ENCODE results near the gene ERO1A. TPM values are rescaled to one million over a fixed set of nuclear protein-coding genes. Genes with fewer than 3 reads are reported as not detected.

The ERO1A gene
- total RNA-seq, 1 experiment from 2014 or later: 118 TPM

DNA sequence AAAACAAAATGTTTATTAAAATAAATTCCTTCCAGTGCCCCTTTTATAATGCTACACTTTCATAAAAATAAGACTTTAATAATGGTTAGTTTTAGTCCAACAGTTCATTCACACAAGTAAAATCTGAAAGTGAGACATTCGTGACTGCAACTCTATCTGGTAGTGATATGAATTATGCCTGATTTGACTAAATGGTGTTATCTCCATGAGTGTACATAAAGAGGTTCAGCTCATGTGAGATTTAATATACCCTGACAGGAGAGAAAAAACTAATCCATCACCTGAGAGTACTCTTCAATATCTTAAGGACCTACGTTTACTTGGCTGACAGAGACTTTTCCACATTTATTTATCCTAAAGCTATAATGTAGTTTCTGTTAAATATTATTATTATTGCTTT, 34.0 kb downstream of the ERO1A start:
- H2AFZ ChIP-seq (ENCODE audit: low read depth, low read length, poor library complexity, severe bottlenecking): no peak overlapping the region
- H3K9me3 ChIP-seq (ENCODE audit: control insufficient read depth in 1 of 2, insufficient read depth in 1 of 2, low read depth in 1 of 2, low read length in 2 of 2): no peaks in the 10 kb centered on the region
- H3K36me3 ChIP-seq (ENCODE audit: control insufficient read depth in 1 of 2, insufficient read depth in 2 of 2, low read length in 2 of 2): peaks cover 11 to 17% of the 10 kb centered on the region in 2 experiments
- ChIA-PET RAD21 (ENCODE audit: low non-redundant PET in 1 of 2, low total read pairs in 2 of 2, uncharacterized antibody in 2 of 2, unreplicated experiment in 2 of 2) (no interaction called here), CTCF (no interaction called here), POLR2A (no interaction called here)
- H3K9ac ChIP-seq (ENCODE audit: low read length): no peak overlapping the region
- H3K4me2 ChIP-seq (ENCODE audit: low read length): no peak overlapping the region
- intact Hi-C loops (cut with micrococcal nuclease): no loop called here
- ATAC-seq: no peak
- H3K27ac ChIP-seq (ENCODE audit: low read depth, low read length): no peak overlapping the region
- H3K27me3 ChIP-seq (ENCODE audit: insufficient read depth, low read length): no peaks in the 10 kb centered on the region
- no peak for DNase-seq (ENCODE audit: low read depth, low spot score)
- BruUV-seq (replicated peaks): no TSS peak
- no peak overlapping the region for H3K4me3 ChIP-seq (replicated peaks in 1 of 2; ENCODE audit: low read depth in 1 of 2, low read length in 2 of 2)
- peaks cover 8% of the 10 kb centered on the region for H3K79me2 ChIP-seq (ENCODE audit: insufficient read depth, low read length)
- no peak for TF ChIP-seq SP1 (IDR thresholded peaks at IDR 0.05; ENCODE audit: low read depth)
- TF ChIP-seq CBX3 (IDR thresholded peaks at IDR 0.05; ENCODE audit: low read depth): no peak
- TF ChIP-seq, protein P1, sequence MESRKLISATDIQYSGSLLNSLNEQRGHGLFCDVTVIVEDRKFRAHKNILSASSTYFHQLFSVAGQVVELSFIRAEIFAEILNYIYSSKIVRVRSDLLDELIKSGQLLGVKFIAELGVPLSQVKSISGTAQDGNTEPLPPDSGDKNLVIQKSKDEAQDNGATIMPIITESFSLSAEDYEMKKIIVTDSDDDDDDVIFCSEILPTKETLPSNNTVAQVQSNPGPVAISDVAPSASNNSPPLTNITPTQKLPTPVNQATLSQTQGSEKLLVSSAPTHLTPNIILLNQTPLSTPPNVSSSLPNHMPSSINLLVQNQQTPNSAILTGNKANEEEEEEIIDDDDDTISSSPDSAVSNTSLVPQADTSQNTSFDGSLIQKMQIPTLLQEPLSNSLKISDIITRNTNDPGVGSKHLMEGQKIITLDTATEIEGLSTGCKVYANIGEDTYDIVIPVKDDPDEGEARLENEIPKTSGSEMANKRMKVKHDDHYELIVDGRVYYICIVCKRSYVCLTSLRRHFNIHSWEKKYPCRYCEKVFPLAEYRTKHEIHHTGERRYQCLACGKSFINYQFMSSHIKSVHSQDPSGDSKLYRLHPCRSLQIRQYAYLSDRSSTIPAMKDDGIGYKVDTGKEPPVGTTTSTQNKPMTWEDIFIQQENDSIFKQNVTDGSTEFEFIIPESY (IDR thresholded peaks at IDR 0.05; ENCODE audit: extremely low read depth, insufficient replicate concordance, low read length): no peak
- no peak for TF ChIP-seq ZFX (IDR thresholded peaks at IDR 0.05)
- TF ChIP-seq POLR2A (IDR thresholded peaks at IDR 0.05; ENCODE audit: borderline replicate concordance, extremely low read depth, insufficient read depth, insufficient read length): no peak
- no peak for TF ChIP-seq RAD21 (IDR thresholded peaks at IDR 0.05; ENCODE audit: low read depth)
- TF ChIP-seq, protein P2, sequence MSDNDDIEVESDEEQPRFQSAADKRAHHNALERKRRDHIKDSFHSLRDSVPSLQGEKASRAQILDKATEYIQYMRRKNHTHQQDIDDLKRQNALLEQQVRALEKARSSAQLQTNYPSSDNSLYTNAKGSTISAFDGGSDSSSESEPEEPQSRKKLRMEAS (IDR thresholded peaks at IDR 0.05): no peak
- TF ChIP-seq ELF1 (IDR thresholded peaks at IDR 0.05; ENCODE audit: borderline replicate concordance, low read depth): no peak
- no peak for TF ChIP-seq SRF (IDR thresholded peaks at IDR 0.05; ENCODE audit: low read depth)
- no peak for TF ChIP-seq EZH2phosphoT487 (IDR thresholded peaks at IDR 0.05; ENCODE audit: borderline replicate concordance)
- no peak for TF ChIP-seq EZH2 (IDR thresholded peaks at IDR 0.05)
- TF ChIP-seq, protein P3, sequence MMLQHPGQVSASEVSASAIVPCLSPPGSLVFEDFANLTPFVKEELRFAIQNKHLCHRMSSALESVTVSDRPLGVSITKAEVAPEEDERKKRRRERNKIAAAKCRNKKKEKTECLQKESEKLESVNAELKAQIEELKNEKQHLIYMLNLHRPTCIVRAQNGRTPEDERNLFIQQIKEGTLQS (IDR thresholded peaks at IDR 0.05): no peak
- no peak for TF ChIP-seq FOSL1 (IDR thresholded peaks at IDR 0.05; ENCODE audit: low read depth)
- TF ChIP-seq, protein P4, sequence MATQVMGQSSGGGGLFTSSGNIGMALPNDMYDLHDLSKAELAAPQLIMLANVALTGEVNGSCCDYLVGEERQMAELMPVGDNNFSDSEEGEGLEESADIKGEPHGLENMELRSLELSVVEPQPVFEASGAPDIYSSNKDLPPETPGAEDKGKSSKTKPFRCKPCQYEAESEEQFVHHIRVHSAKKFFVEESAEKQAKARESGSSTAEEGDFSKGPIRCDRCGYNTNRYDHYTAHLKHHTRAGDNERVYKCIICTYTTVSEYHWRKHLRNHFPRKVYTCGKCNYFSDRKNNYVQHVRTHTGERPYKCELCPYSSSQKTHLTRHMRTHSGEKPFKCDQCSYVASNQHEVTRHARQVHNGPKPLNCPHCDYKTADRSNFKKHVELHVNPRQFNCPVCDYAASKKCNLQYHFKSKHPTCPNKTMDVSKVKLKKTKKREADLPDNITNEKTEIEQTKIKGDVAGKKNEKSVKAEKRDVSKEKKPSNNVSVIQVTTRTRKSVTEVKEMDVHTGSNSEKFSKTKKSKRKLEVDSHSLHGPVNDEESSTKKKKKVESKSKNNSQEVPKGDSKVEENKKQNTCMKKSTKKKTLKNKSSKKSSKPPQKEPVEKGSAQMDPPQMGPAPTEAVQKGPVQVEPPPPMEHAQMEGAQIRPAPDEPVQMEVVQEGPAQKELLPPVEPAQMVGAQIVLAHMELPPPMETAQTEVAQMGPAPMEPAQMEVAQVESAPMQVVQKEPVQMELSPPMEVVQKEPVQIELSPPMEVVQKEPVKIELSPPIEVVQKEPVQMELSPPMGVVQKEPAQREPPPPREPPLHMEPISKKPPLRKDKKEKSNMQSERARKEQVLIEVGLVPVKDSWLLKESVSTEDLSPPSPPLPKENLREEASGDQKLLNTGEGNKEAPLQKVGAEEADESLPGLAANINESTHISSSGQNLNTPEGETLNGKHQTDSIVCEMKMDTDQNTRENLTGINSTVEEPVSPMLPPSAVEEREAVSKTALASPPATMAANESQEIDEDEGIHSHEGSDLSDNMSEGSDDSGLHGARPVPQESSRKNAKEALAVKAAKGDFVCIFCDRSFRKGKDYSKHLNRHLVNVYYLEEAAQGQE (IDR thresholded peaks at IDR 0.05; ENCODE audit: low read depth): no peak
- TF ChIP-seq CEBPB (IDR thresholded peaks at IDR 0.05; ENCODE audit: low read depth): no peak
- no peak for TF ChIP-seq TCF7L2 (IDR thresholded peaks at IDR 0.05; ENCODE audit: borderline replicate concordance, extremely low read depth, insufficient read depth, insufficient read length)
- TF ChIP-seq ZNF274 (IDR thresholded peaks at IDR 0.05; ENCODE audit: low read depth, low read length): no peak
- no peak for TF ChIP-seq YY1 (IDR thresholded peaks at IDR 0.05; ENCODE audit: extremely low read depth, insufficient replicate concordance, low read depth, low read length)
- no peaks in the 10 kb centered on the region for H3K4me1 ChIP-seq (ENCODE audit: control insufficient read depth in 1 of 2, insufficient read depth in 2 of 2, low read length in 2 of 2)
- no peaks in the 10 kb centered on the region for H4K20me1 ChIP-seq (ENCODE audit: insufficient read depth)
- H3K9me2 ChIP-seq (ENCODE audit: insufficient read depth): no peaks in the 10 kb centered on the region
